SU-DHL-6 (cell line): ENCODE measurements around the gene MPZL2.

Experiments
- H2AFZ ChIP-seq: fragments of 200-600 bp; sonication (generic); 2 replicates; pipeline ENCODE4 v1.6.1; 2014; ENCODE audit warnings: low read depth, mild to moderate bottlenecking, moderate library complexity, mixed read lengths, antibody characterized with exemption, low read length; ENCODE audit not compliant: severe bottlenecking
- H3F3A ChIP-seq: fragments of 200-600 bp; shearing (Covaris generic); 2 replicates; pipeline ENCODE4 v1.6.0; 2016; ENCODE audit warnings: antibody characterized with exemption, mild to moderate bottlenecking; ENCODE audit not compliant: insufficient read depth
- H3K27ac ChIP-seq: fragments of 200-600 bp; sonication (generic); 2 replicates; pipeline ENCODE4 v1.5.1; 2016; ENCODE audit warnings: low read depth, mild to moderate bottlenecking, low read length, moderate library complexity, mixed read lengths
- H3K27me3 ChIP-seq: fragments of 200-600 bp; sonication (generic), shearing (Covaris generic); 2 replicates; pipeline ENCODE4 v1.6.0; 2014; ENCODE audit warnings: mild to moderate bottlenecking, low read length
- H3K36me3 ChIP-seq: fragments of 200-600 bp; sonication (generic); 2 replicates; pipeline ENCODE4 v1.6.1; 2014; ENCODE audit warnings: mild to moderate bottlenecking, low read length, mixed read lengths
- H3K4me2 ChIP-seq: fragments of 300-600, 200-600 bp; shearing (Covaris generic), sonication (generic); 2 replicates; pipeline ENCODE4 v1.6.0; 2014; ENCODE audit warnings: low read length, low read depth, mild to moderate bottlenecking; ENCODE audit not compliant: poor library complexity, severe bottlenecking
- H3K4me3 ChIP-seq: fragments of 200-600 bp; sonication (generic); 2 replicates; pipeline ENCODE4 v1.5.1; 2014; ENCODE audit warnings: antibody characterized with exemption, low read length, mild to moderate bottlenecking, mixed read lengths; ENCODE audit not compliant: insufficient read depth, poor library complexity, severe bottlenecking
- H3K79me2 ChIP-seq: fragments of 200-600 bp; sonication (generic); 2 replicates; pipeline ENCODE4 v1.6.1; 2014; ENCODE audit warnings: mild to moderate bottlenecking, low read length, moderate library complexity; ENCODE audit not compliant: insufficient read depth
- H3K9ac ChIP-seq: fragments of 200-600 bp; sonication (generic); 2 replicates; pipeline ENCODE4 v1.7.0; 2014; ENCODE audit warnings: mild to moderate bottlenecking, low read length
- H3K9me2 ChIP-seq: fragments of 200-600 bp; sonication (generic); replicated peaks from 2 replicates; pipeline ENCODE4 v1.6.1; 2014; ENCODE audit warnings: low read length; ENCODE audit not compliant: insufficient read depth
- H3K9me3 ChIP-seq: fragments of 200-600 bp; sonication (generic); 2 replicates; pipeline ENCODE4 v1.6.1; 2014; ENCODE audit warnings: low read length, mixed read lengths; ENCODE audit not compliant: insufficient read depth
- H4K20me1 ChIP-seq: fragments of 200-600 bp; sonication (generic); 2 replicates; pipeline ENCODE4 v1.6.1; 2014; ENCODE audit warnings: low read depth, mild to moderate bottlenecking, antibody characterized with exemption, low read length, moderate library complexity, mixed read lengths
- EZH2phosphoT487 ChIP-seq: fragments of 200-600 bp; sonication (generic), shearing (Covaris generic); conservative IDR thresholded peaks from 2 replicates; pipeline ENCODE4 v1.6.1; 2018; ENCODE audit warnings: mild to moderate bottlenecking, antibody characterized with exemption, low read length, moderate library complexity, mixed read lengths
- TF ChIP-seq, protein P1 (sequence below): fragments of 200-600 bp; sonication (generic); IDR thresholded peaks from one replicate; pipeline ENCODE4 v1.5.1; 2017; ENCODE audit warnings: antibody characterized with exemption, mild to moderate bottlenecking, low read length, moderate library complexity; ENCODE audit not compliant: insufficient read depth, poor library complexity, severe bottlenecking

Gene MPZL2

GRCh38 chr11:118240999-118241763 lies 22.9 kb downstream of the MPZL2 start:
- no peak overlapping the region for H3K27ac ChIP-seq
- H3K4me2 ChIP-seq, result no peak overlapping the region
- H3F3A ChIP-seq, result no peaks in the 10 kb centered on the region
- H3K36me3 ChIP-seq, result no peaks in the 10 kb centered on the region
- no peak overlapping the region for H2AFZ ChIP-seq
- H3K9ac ChIP-seq, result no peak overlapping the region
- no peaks in the 10 kb centered on the region for H4K20me1 ChIP-seq
- TF ChIP-seq, protein P1, sequence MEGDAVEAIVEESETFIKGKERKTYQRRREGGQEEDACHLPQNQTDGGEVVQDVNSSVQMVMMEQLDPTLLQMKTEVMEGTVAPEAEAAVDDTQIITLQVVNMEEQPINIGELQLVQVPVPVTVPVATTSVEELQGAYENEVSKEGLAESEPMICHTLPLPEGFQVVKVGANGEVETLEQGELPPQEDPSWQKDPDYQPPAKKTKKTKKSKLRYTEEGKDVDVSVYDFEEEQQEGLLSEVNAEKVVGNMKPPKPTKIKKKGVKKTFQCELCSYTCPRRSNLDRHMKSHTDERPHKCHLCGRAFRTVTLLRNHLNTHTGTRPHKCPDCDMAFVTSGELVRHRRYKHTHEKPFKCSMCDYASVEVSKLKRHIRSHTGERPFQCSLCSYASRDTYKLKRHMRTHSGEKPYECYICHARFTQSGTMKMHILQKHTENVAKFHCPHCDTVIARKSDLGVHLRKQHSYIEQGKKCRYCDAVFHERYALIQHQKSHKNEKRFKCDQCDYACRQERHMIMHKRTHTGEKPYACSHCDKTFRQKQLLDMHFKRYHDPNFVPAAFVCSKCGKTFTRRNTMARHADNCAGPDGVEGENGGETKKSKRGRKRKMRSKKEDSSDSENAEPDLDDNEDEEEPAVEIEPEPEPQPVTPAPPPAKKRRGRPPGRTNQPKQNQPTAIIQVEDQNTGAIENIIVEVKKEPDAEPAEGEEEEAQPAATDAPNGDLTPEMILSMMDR, result no peak
- no peak for TF ChIP-seq EZH2phosphoT487
- no peaks in the 10 kb centered on the region for H3K9me2 ChIP-seq
- no peaks in the 10 kb centered on the region for H3K27me3 ChIP-seq
- no peak overlapping the region for H3K4me3 ChIP-seq
- H3K79me2 ChIP-seq, result no peaks in the 10 kb centered on the region
- H3K9me3 ChIP-seq, result no peaks in the 10 kb centered on the region

DNA sequence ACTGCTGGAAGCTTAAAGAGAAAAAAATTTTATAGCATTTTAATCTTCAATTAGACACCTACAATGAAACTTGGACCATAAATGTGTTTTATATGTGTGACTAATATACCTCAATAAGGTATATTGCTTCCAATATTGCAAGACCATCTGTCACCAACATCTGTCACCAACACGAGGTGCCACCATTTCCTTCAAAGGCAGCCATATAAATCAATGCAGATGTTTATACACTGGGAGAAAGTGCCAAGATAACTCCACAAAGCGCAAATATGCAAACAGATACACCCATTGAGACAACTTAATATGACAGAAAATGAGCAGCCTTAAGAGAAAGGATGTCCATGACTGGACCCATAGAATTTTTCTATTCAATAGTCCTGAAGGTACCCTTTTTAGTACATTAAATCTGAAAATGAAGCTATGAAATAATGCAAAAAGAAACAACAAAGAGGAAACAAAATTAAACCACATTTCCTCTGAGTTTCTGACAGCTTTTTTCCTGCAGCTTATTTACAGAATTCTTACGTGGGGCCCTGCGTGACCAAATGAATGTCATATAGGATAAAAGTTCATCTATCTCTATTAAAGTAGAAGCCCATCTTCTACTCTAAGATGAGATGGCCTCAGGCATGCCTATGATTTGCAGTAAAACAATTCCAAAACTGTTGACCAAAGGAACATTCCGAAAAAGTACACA lies 24.4 kb downstream of the MPZL2 start:
- no peaks in the 10 kb centered on the region for H3K9me3 ChIP-seq
- no peaks in the 10 kb centered on the region for H3K9me2 ChIP-seq
- TF ChIP-seq, protein P1, result no peak
- TF ChIP-seq EZH2phosphoT487, result no peak
- no peak overlapping the region for H3K4me3 ChIP-seq
- no peak overlapping the region for H3K4me2 ChIP-seq
- H4K20me1 ChIP-seq, result no peaks in the 10 kb centered on the region
- no peaks in the 10 kb centered on the region for H3K79me2 ChIP-seq
- H3F3A ChIP-seq, result no peaks in the 10 kb centered on the region
- no peak overlapping the region for H3K27ac ChIP-seq
- no peak overlapping the region for H2AFZ ChIP-seq
- no peak overlapping the region for H3K9ac ChIP-seq
- no peaks in the 10 kb centered on the region for H3K36me3 ChIP-seq
- no peaks in the 10 kb centered on the region for H3K27me3 ChIP-seq

DNA sequence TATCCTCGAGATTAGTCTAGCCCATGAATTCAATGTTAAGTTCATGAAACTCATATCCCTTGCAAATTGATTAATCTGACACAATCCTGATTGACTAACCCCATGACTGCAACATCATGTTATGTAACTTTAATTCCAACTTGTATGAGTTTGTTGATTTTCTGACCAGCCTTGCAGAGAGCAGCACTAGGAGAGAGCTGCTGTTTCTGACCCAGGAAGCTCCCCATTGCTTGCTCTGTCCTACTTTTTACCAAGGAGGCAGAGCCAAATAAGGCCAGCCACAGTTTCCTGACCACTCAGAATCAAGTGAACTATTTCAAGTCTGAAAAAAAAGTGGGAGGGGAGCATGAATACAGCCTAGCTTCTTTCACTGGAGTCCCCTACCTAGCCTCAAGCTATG lies 25.2 kb downstream of the MPZL2 start:
- Histone ChIP-seq H3K27ac (no peak overlapping the region), H3K27me3 (no peaks in the 10 kb centered on the region), H3K79me2 (no peaks in the 10 kb centered on the region), H2AFZ (no peak overlapping the region), H3K9me2 (no peaks in the 10 kb centered on the region), H4K20me1 (no peaks in the 10 kb centered on the region), H3K9me3 (no peaks in the 10 kb centered on the region), H3K4me3 (no peak overlapping the region), H3K36me3 (no peaks in the 10 kb centered on the region), H3F3A (no peaks in the 10 kb centered on the region), H3K4me2 (no peak overlapping the region), H3K9ac (no peak overlapping the region)
- TF ChIP-seq, protein P1, result no peak
- no peak for TF ChIP-seq EZH2phosphoT487
